Measurements from ENCODE around the gene DENND1A. TPM values are rescaled to one million over a fixed set of nuclear protein-coding genes. Genes with fewer than 3 reads are reported as not detected.

Gene DENND1A
- total and polyA plus RNA-seq, 2 of the 13 experiments (the other 11 are each of a cell fraction or from before 2014, with no cell fraction given), result 14.8 to 30.1 TPM

DNA sequence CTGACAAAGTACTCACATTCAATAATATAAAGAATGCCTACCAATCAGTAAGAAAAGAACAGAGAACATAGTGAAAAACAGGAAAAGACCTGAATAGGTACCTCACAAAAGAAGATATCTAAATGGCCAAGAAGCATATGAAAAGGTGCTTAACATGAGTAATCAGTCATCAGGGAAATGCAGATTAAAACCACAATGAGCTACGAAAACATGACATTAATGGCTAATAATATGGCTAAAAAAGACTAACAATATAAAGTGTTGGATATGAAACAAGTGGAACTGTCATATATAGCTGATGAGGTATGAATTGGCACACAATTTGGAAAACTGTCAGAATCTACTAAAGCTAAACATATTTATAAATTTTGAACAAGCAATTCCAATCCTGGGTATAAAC is 18.9 kb downstream of the DENND1A start:
- Histone ChIP-seq H3K9me3 (ENCODE audit: low read length) (no peaks in the 10 kb centered on the region), H3K4me1 (ENCODE audit: insufficient read depth, low read length) (peaks cover 24% of the 10 kb centered on the region), H3K4me3 (replicated peaks in 1 of 3; ENCODE audit: insufficient read depth in 1 of 3, low read depth in 2 of 3, low read length in 3 of 3) (no peak overlapping the region), H3K79me2 (ENCODE audit: insufficient read depth, low read length) (peaks cover 61% of the 10 kb centered on the region), H3K4me2 (ENCODE audit: low read depth, low read length) (no peak overlapping the region), H3K9ac (ENCODE audit: insufficient read depth, low read depth, low read length) (no peak overlapping the region), H3K36me3 (replicated peaks in 1 of 2; ENCODE audit: control insufficient read depth in 1 of 2, insufficient read depth in 2 of 2, low read length in 2 of 2) (no peaks in the 10 kb centered on the region; a peak in 1 of 5 replicates), H3K27me3 (ENCODE audit: control insufficient read depth in 1 of 2, insufficient read depth in 2 of 2, low read length in 2 of 2) (no peaks in the 10 kb centered on the region), H4K20me1 (ENCODE audit: insufficient read depth, low read length) (no peaks in the 10 kb centered on the region), H2AFZ (ENCODE audit: low read length) (no peak overlapping the region), H3K27ac (ENCODE audit: extremely low read length, insufficient read depth, low read length) (no peak overlapping the region)
- ChIA-PET POLR2A (no interaction called here), CTCF (ENCODE audit: low intra/inter-chr PET ratio, low total read pairs) (no interaction called here)
- FAIRE-seq (no peak), DNase-seq (ENCODE audit: low spot score) (no peak), ATAC-seq (no peak)
- intact Hi-C loops (cut with micrococcal nuclease; ENCODE audit: unreplicated experiment) (no loop called here), in situ Hi-C loops (cut with HindIII; ENCODE audit: extremely low pct_ligation_motif_present, low pct_unique_long_range_greater_than_20kb) (no loop called here)
- BruUV-seq (replicated peaks), result no TSS peak
- 100% methylated on average over 1 of the region's 1 CpG for WGBS (ENCODE audit: low lambda C conversion rate)
- TF ChIP-seq, protein P1, sequence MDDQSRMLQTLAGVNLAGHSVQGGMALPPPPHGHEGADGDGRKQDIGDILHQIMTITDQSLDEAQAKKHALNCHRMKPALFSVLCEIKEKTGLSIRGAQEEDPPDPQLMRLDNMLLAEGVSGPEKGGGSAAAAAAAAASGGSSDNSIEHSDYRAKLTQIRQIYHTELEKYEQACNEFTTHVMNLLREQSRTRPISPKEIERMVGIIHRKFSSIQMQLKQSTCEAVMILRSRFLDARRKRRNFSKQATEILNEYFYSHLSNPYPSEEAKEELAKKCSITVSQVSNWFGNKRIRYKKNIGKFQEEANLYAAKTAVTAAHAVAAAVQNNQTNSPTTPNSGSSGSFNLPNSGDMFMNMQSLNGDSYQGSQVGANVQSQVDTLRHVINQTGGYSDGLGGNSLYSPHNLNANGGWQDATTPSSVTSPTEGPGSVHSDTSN (CRISPR knock-in tag; IDR thresholded peaks at IDR 0.05; ENCODE audit: borderline replicate concordance), result no peak
- no peak for TF ChIP-seq ZNF329 (CRISPR knock-in tag; IDR thresholded peaks at IDR 0.05; ENCODE audit: low read depth)
- no peak for TF ChIP-seq NCOA2 (CRISPR knock-in tag; IDR thresholded peaks at IDR 0.05)
- no peak for TF ChIP-seq SP1 (IDR thresholded peaks at IDR 0.05)
- TF ChIP-seq SP1 (CRISPR knock-in tag; IDR thresholded peaks at IDR 0.05), result no peak
- TF ChIP-seq REXO4 (CRISPR knock-in tag; IDR thresholded peaks at IDR 0.05; ENCODE audit: borderline replicate concordance), result no peak
- TF ChIP-seq ZNF574 (CRISPR knock-in tag; IDR thresholded peaks at IDR 0.05), result no peak
- no peak for TF ChIP-seq KDM4B (CRISPR knock-in tag; IDR thresholded peaks at IDR 0.05)
- TF ChIP-seq, protein P2, sequence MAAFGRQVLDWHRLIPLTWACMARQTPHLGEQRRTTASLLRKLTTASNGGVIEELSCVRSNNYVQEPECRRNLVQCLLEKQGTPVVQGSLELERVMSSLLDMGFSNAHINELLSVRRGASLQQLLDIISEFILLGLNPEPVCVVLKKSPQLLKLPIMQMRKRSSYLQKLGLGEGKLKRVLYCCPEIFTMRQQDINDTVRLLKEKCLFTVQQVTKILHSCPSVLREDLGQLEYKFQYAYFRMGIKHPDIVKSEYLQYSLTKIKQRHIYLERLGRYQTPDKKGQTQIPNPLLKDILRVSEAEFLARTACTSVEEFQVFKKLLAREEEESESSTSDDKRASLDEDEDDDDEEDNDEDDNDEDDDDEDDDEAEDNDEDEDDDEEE (CRISPR knock-in tag; IDR thresholded peaks at IDR 0.05), result no peak
- TF ChIP-seq DZIP1 (CRISPR knock-in tag; IDR thresholded peaks at IDR 0.05), result no peak
- TF ChIP-seq GATA4 (IDR thresholded peaks at IDR 0.05; ENCODE audit: borderline replicate concordance, low read depth), result no peak
- TF ChIP-seq, protein P3, sequence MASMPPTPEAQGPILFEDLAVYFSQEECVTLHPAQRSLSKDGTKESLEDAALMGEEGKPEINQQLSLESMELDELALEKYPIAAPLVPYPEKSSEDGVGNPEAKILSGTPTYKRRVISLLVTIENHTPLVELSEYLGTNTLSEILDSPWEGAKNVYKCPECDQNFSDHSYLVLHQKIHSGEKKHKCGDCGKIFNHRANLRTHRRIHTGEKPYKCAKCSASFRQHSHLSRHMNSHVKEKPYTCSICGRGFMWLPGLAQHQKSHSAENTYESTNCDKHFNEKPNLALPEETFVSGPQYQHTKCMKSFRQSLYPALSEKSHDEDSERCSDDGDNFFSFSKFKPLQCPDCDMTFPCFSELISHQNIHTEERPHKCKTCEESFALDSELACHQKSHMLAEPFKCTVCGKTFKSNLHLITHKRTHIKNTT (CRISPR knock-in tag; IDR thresholded peaks at IDR 0.05), result no peak
- TF ChIP-seq NR0B2 (CRISPR knock-in tag; IDR thresholded peaks at IDR 0.05), result no peak
- no peak for TF ChIP-seq ZNF704 (CRISPR knock-in tag; IDR thresholded peaks at IDR 0.05; ENCODE audit: borderline replicate concordance)
